GM23248 (cell line): ENCODE data around the gene SELENBP1. TPM values are rescaled to one million over a fixed set of nuclear protein-coding genes. Genes with fewer than 3 reads are reported as not detected.

Experiments used
- DNase-seq: peaks from one replicate; pipeline ENCODE4 v3.0.0-alpha.2; 2015
- H2AFZ ChIP-seq: fragments of 200-600 bp; sonication (generic); 2 replicates; pipeline ENCODE4 v1.6.1; 2016; ENCODE audit warnings: antibody characterized with exemption
- H3F3A ChIP-seq: fragments of 200-600 bp; sonication (generic); 2 replicates; pipeline ENCODE4 v1.6.1; 2016; ENCODE audit warnings: mild to moderate bottlenecking, antibody characterized with exemption, mixed run types; ENCODE audit not compliant: insufficient read depth
- H3K27ac ChIP-seq: fragments of 200-600 bp; sonication (generic); 2 replicates; pipeline ENCODE4 v1.5.1; 2016; ENCODE audit warnings: mild to moderate bottlenecking
- H3K27me3 ChIP-seq: fragments of 200-600 bp; sonication (generic); replicated peaks from 2 replicates; pipeline ENCODE4 v1.6.1; 2016; ENCODE audit warnings: mild to moderate bottlenecking; ENCODE audit not compliant: insufficient read depth
- H3K36me3 ChIP-seq: fragments of 200-600 bp; sonication (generic); 2 replicates; pipeline ENCODE4 v1.6.1; 2016; ENCODE audit warnings: low read depth, mild to moderate bottlenecking
- H3K4me1 ChIP-seq: fragments of 200-600 bp; sonication (generic); 2 replicates; pipeline ENCODE4 v1.6.1; 2016; ENCODE audit warnings: mild to moderate bottlenecking; ENCODE audit not compliant: insufficient read depth
- H3K4me2 ChIP-seq: fragments of 200-600 bp; sonication (generic); one replicate; pipeline ENCODE4 v1.6.1; 2016; ENCODE audit warnings: mild to moderate bottlenecking; ENCODE audit not compliant: unreplicated experiment
- H3K4me3 ChIP-seq: fragments of 200-600 bp; sonication (generic); 2 replicates; pipeline ENCODE4 v1.5.1; 2016; ENCODE audit warnings: mild to moderate bottlenecking
- H3K79me2 ChIP-seq: fragments of 200-600 bp; sonication (generic); 2 replicates; pipeline ENCODE4 v1.6.1; 2016; ENCODE audit warnings: mild to moderate bottlenecking; ENCODE audit not compliant: insufficient read depth
- H3K9ac ChIP-seq: fragments of 200-600 bp; sonication (generic); 2 replicates; pipeline ENCODE4 v1.6.1; 2016; ENCODE audit warnings: mild to moderate bottlenecking
- H3K9me2 ChIP-seq: fragments of 200-600 bp; sonication (generic); 2 replicates; pipeline ENCODE4 v1.6.1; 2016; ENCODE audit warnings: mixed run types, mild to moderate bottlenecking, moderate library complexity; ENCODE audit not compliant: insufficient read depth
- H3K9me3 ChIP-seq: fragments of 200-600 bp; sonication (generic); one replicate; pipeline ENCODE4 v1.6.1; 2017; ENCODE audit warnings: low read depth
- H4K20me1 ChIP-seq: fragments of 200-600 bp; sonication (generic); 2 replicates; pipeline ENCODE4 v1.6.0; 2016; ENCODE audit not compliant: insufficient read depth
- EZH2 ChIP-seq: fragments of 200-600 bp; sonication (generic); IDR thresholded peaks from 2 replicates; pipeline ENCODE4 v1.6.1; 2018; ENCODE audit warnings: antibody characterized with exemption, mild to moderate bottlenecking; ENCODE audit not compliant: insufficient read depth, poor library complexity, severe bottlenecking
- EZH2phosphoT487 ChIP-seq: fragments of 200-600 bp; sonication (generic); IDR thresholded peaks from 2 replicates; pipeline ENCODE4 v1.6.1; 2018; ENCODE audit warnings: antibody characterized with exemption, moderate library complexity, mild to moderate bottlenecking, low read depth; ENCODE audit not compliant: insufficient read depth
- WGBS, 2 experiments: methylation state at CpG; one replicate each; pipeline ENCODE4 v1.1.6; 2015 to 2017; ENCODE audit warnings: low lambda C conversion rate in 2 of 2, low coverage in 1 of 2; ENCODE audit errors: missing lambda C conversion rate in 2 of 2; 5-methylcytosine and 5-hydroxymethylcytosine counted together
- in situ Hi-C: fragments of 300-500 bp; cut with MboI; formaldehyde crosslinking; loops from 2 replicates; pipeline ENCODE4 v1.15.0; 2020
- polyA plus RNA-seq: library from polyadenylated mRNA; unstranded; fragments of >200 nt; fragmentation: Nextera tagmentation; extraction: Ambion mirVana; gene quantifications from 2 replicates; pipeline ENCODE4 v1.2.1, GENCODE V29; 2016
- total RNA-seq: library from RNA; depleted of rRNA; stranded (reverse); fragments of >200 nt; shearing (Covaris generic); gene quantifications from 2 replicates; pipeline ENCODE4 v1.2.3, GENCODE V29; 2014

The SELENBP1 gene
- total and polyA plus RNA-seq, 2 experiments from 2014 or later = 3.0 to 4.0 TPM

- Histone ChIP-seq H3F3A (peaks cover 12% of the 10 kb centered on the region), H3K79me2 (no peaks in the 10 kb centered on the region), H3K36me3 (no peaks in the 10 kb centered on the region), H3K9me2 (no peaks in the 10 kb centered on the region), H3K27ac (no peak overlapping the region), H3K4me3 (no peak overlapping the region), H3K27me3 (no peaks in the 10 kb centered on the region), H3K9ac (no peak overlapping the region), H3K9me3 (no peaks in the 10 kb centered on the region), H3K4me1 (0 out of 2 replicates have a peak, but pooled peaks cover 7% of the 10 kb centered on the region), H4K20me1 (no peaks in the 10 kb centered on the region), H2AFZ (no peak overlapping the region), H3K4me2 (no peak overlapping the region)
- DNase-seq = no peak
- in situ Hi-C loops = no loop called here
- no peak for TF ChIP-seq EZH2phosphoT487
- no peak for TF ChIP-seq EZH2
- WGBS, 2 experiments = 92 to 96% methylated on average over 2 of the region's 2 CpGs
Observed at GRCh38 chr1:151342021-151342420, 30.5 kb downstream of the SELENBP1 start.

GRCh38 chr1:151340870-151341754 lies 31.4 kb downstream of the SELENBP1 start:
- Histone ChIP-seq H3K4me2 (peak overlapping the region; percentile 6), H3K9me2 (no peaks in the 10 kb centered on the region), H3K9ac (no peak overlapping the region), H3K79me2 (no peaks in the 10 kb centered on the region), H3K27me3 (no peaks in the 10 kb centered on the region), H4K20me1 (no peaks in the 10 kb centered on the region), H3K36me3 (no peaks in the 10 kb centered on the region), H3K4me1 (0 out of 2 replicates have a peak, but pooled peaks cover 2% of the 10 kb centered on the region), H3K9me3 (no peaks in the 10 kb centered on the region), H3K4me3 (no peak overlapping the region), H3K27ac (no peak overlapping the region), H2AFZ (no peak overlapping the region), H3F3A (peaks cover 12% of the 10 kb centered on the region)
- peak; percentile 93 for DNase-seq
- in situ Hi-C loops = no loop called here
- WGBS, 2 experiments = 36 to 38% methylated on average over 7 of the region's 7 CpGs
- TF ChIP-seq EZH2 (no peak), EZH2phosphoT487 (no peak)

- no peak overlapping the region for H3K9ac ChIP-seq
- H3K27ac ChIP-seq = no peak overlapping the region
- DNase-seq = no peak
Observed at GRCh38 chr1:151336556-151336955, 35.9 kb downstream of the SELENBP1 start.

GRCh38 chr1:151334822-151335221 lies 37.7 kb downstream of the SELENBP1 start:
- in situ Hi-C loops = loop anchor here (5.0 kb wide), 1 partner anchor 33 kb away; no protein-coding TSS in a partner anchor
- TF ChIP-seq EZH2phosphoT487 (no peak), EZH2 (no peak)
- Histone ChIP-seq H3K27me3 (no peaks in the 10 kb centered on the region), H3K4me3 (no peak overlapping the region), H3K4me1 (no peaks in the 10 kb centered on the region), H3K36me3 (no peaks in the 10 kb centered on the region), H3K9ac (no peak overlapping the region), H3K4me2 (no peak overlapping the region), H3K79me2 (no peaks in the 10 kb centered on the region), H3K9me3 (no peaks in the 10 kb centered on the region), H3F3A (no peaks in the 10 kb centered on the region), H4K20me1 (no peaks in the 10 kb centered on the region), H3K27ac (no peak overlapping the region), H3K9me2 (no peaks in the 10 kb centered on the region), H2AFZ (no peak overlapping the region)
- WGBS, 2 experiments = 78 to 80% methylated on average over 5 of the region's 5 CpGs
- no peak for DNase-seq

More at GRCh38 chr1:151336556-151336955, 35.9 kb downstream of the SELENBP1 start:
- Histone ChIP-seq H3F3A (peaks cover 7% of the 10 kb centered on the region), H3K4me3 (no peak overlapping the region), H3K4me2 (no peak overlapping the region), H3K9me3 (no peaks in the 10 kb centered on the region), H3K4me1 (no peaks in the 10 kb centered on the region), H4K20me1 (no peaks in the 10 kb centered on the region), H2AFZ (no peak overlapping the region), H3K36me3 (no peaks in the 10 kb centered on the region), H3K9me2 (no peaks in the 10 kb centered on the region), H3K27me3 (no peaks in the 10 kb centered on the region), H3K79me2 (no peaks in the 10 kb centered on the region)
- TF ChIP-seq EZH2phosphoT487 = no peak
- TF ChIP-seq EZH2 = no peak
- in situ Hi-C loops = loop anchor here (5.0 kb wide), 1 partner anchor 34 kb away; no protein-coding TSS in a partner anchor
- 84 to 91% methylated on average over 3 of the region's 3 CpGs for WGBS, 2 experiments
